Right cardiac atrium (tissue), 5 donors: ENCODE measurements around the gene SH3RF2. TPM values are rescaled to one million over a fixed set of nuclear protein-coding genes. Genes with fewer than 3 reads are reported as not detected.
"Not testable (repeated sequence)": the region's sequence is repeated elsewhere in the genome, so short reads cannot be mapped to it uniquely, and the experiment has no call there.

Source experiments
- ATAC-seq, 2 donors: fragments of 200-7000 bp; cut with Tn5 transposase; one replicate each; pipeline versions ENCODE4 v1.8.0 to v1.9.1; 2020; ENCODE audit warnings: moderate library complexity in 2 of 2, mild to moderate bottlenecking in 1 of 2
- DNase-seq, 3 donors: peaks; one replicate each; pipeline ENCODE4 v3.0.0-alpha.2; 2020
- H3K27ac ChIP-seq: one replicate; pipeline ENCODE4 v1.5.1; 2013; ENCODE audit warnings: mild to moderate bottlenecking, low read length, control low read depth, moderate library complexity
- H3K27me3 ChIP-seq: one replicate; pipeline ENCODE4 v1.6.1; 2013; ENCODE audit not compliant: control insufficient read depth, insufficient read depth
- H3K4me1 ChIP-seq: one replicate; pipeline ENCODE4 v1.6.1; 2013; ENCODE audit warnings: low read length; ENCODE audit not compliant: control insufficient read depth, insufficient read depth
- H3K4me3 ChIP-seq: one replicate; pipeline ENCODE4 v1.5.1; 2013; ENCODE audit warnings: low read length, control low read depth
- H3K9me3 ChIP-seq: one replicate; pipeline ENCODE4 v1.6.1; 2013; ENCODE audit warnings: low read length; ENCODE audit not compliant: control insufficient read depth
- WGBS: extraction: QIAGEN DNeasy Blood & Tissue Kit; methylation state at CpG from one replicate; pipeline ENCODE4 v1.1.7; 2013; 5-methylcytosine and 5-hydroxymethylcytosine counted together
- intact Hi-C, 4 donors: fragments of 100-400 bp; cut with DNase I; formaldehyde crosslinking; loops; one replicate each; pipeline versions ENCODE4 v1.11.0 to v1.14.0; 2022 to 2023
- polyA plus RNA-seq: library from polyadenylated mRNA; stranded (reverse); fragments of 200-250 nt; gene quantifications from one replicate; pipeline ENCODE4 v1.2.3, GENCODE V29; 2013
- total RNA-seq, 4 donors: library from RNA; stranded (reverse); fragmentation: NEBNext Ultra II Directional; extraction: Animal tissue kit (Norgen Biotek cat#: 25700); gene quantifications; one replicate each; pipeline ENCODE4 v1.2.1, GENCODE V29; 2021
- donor health status: healthy with polysubstance abuse.
- donor health status: DM: no; HTN: yes; CAD: no.
- donor health status: DM: no; HTN: no; CAD: no.
- donor health status: DM: no; HTN: yes; CAD: no; lungs with severe emphysema.
- donor health status: DM: yes; HTN: yes; CAD: no.

SH3RF2 gene
- total and polyA plus RNA-seq, 5 donors = 84.0 to 354 (median 151) TPM

DNA sequence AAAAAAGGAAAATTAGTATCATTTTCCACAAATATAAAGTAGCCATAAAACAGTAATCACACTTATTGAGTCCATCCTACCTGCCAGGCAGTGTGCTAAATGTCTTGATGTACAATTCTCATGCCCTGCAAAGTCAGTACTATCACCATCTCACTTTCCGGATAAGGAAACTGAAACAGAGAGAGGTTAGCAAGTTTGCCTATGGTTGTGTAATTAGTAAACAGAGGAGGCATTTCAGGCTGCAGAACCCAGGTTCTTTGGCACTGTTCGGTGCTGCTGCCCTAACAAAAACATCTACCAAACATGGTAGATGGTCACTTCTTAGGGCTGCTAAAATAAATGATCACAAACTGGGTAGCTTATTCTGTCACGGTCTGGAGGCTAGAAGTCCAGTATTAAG is 146.4 kb downstream of the SH3RF2 start:
- peaks cover 2% of the 10 kb centered on the region for H3K4me1 ChIP-seq
- no peak overlapping the region for H3K4me3 ChIP-seq
- no peaks in the 10 kb centered on the region for H3K27me3 ChIP-seq
- WGBS = 93% methylated on average over 3 of the region's 3 CpGs
- H3K9me3 ChIP-seq = no peaks in the 10 kb centered on the region
- intact Hi-C loops = no loop called here
- DNase-seq (no peak), ATAC-seq (no peak)
- no peak overlapping the region for H3K27ac ChIP-seq

GRCh38 chr5:146084376-146084775 is 148.0 kb downstream of the SH3RF2 start:
- H3K27me3 ChIP-seq = no peaks in the 10 kb centered on the region
- 96% methylated on average over 4 of the region's 4 CpGs for WGBS
- no peaks in the 10 kb centered on the region for H3K9me3 ChIP-seq
- peaks cover 2% of the 10 kb centered on the region for H3K4me1 ChIP-seq
- intact Hi-C loops = no loop called here
- ATAC-seq (no peak), DNase-seq (no peak)
- no peak overlapping the region for H3K4me3 ChIP-seq
- H3K27ac ChIP-seq = no peak overlapping the region

GRCh38 chr5:146088098-146088497 is 151.7 kb downstream of the SH3RF2 start:
- no peak for ATAC-seq
- Histone ChIP-seq H3K4me3 (no peak overlapping the region), H3K27me3 (no peaks in the 10 kb centered on the region), H3K4me1 (no peaks in the 10 kb centered on the region), H3K9me3 (no peaks in the 10 kb centered on the region), H3K27ac (no peak overlapping the region)
- no peak for DNase-seq
- 84% methylated on average over 3 of the region's 3 CpGs for WGBS
- intact Hi-C loops = no loop called here

- Histone ChIP-seq H3K27ac (no peak overlapping the region), H3K4me3 (no peak overlapping the region), H3K27me3 (no peaks in the 10 kb centered on the region), H3K9me3 (no peaks in the 10 kb centered on the region), H3K4me1 (no peaks in the 10 kb centered on the region)
- DNase-seq (no peak), ATAC-seq (no peak)
- intact Hi-C loops = no loop called here
Measured at GRCh38 chr5:146089287-146089686, 152.9 kb downstream of the SH3RF2 start.

DNA sequence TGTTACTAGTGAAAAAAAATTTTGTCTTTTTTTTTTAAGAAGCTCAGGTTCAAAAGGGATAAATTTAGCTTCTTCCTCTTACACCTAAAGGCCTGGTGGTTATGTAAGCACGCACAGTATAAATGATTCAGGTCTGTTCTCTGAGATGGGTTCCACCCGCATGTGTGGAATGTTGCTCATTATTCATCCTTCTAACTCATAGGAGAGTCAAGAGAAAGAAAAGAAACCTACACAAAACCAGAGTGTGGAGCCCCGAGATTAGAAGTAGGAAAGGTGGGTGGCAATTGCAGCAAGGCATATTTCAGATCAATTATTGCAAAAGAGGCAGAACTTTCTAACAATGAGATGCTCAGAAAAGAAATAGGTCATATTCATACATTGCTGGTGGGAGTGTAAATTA is 155.5 kb downstream of the SH3RF2 start:
- Histone ChIP-seq H3K27me3 (no peaks in the 10 kb centered on the region), H3K27ac (no peak overlapping the region), H3K4me3 (no peak overlapping the region), H3K4me1 (no peaks in the 10 kb centered on the region), H3K9me3 (no peaks in the 10 kb centered on the region)
- DNase-seq (no peak), ATAC-seq (no peak)
- intact Hi-C loops = no loop called here
- 89% methylated on average over 3 of the region's 3 CpGs for WGBS

GRCh38 chr5:146098047-146098446 is 161.7 kb downstream of the SH3RF2 start:
- no peaks in the 10 kb centered on the region for H3K4me1 ChIP-seq
- H3K4me3 ChIP-seq = no peak overlapping the region
- intact Hi-C loops = no loop called here
- WGBS = 80% methylated on average over 6 of the region's 6 CpGs
- DNase-seq (no peak), ATAC-seq (no peak)
- no peak overlapping the region for H3K27ac ChIP-seq
- no peaks in the 10 kb centered on the region for H3K9me3 ChIP-seq
- H3K27me3 ChIP-seq = no peaks in the 10 kb centered on the region

DNA sequence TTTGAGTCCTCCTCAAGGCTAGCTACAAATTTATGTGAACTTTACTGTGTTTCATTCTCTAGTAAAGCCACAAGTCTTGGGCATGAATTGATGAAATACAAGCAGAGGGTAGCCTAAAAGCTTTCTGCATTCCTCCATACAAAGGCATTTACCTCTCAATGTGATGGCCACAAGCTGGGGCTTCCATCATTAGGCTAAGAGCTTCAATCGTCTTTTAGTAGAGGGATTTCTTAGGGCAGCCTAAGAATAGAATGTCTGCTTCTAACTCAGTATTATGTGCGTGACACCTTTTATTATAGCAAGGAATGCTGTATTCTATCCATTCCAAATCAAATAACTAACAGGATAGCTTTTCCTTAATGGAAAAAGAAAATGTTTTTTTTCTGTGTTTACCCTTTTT is 165.3 kb downstream of the SH3RF2 start:
- no peak overlapping the region for H3K4me3 ChIP-seq
- peaks cover 1% of the 10 kb centered on the region for H3K4me1 ChIP-seq
- WGBS = 52% methylated on average over 2 of the region's 2 CpGs
- no peaks in the 10 kb centered on the region for H3K27me3 ChIP-seq
- no peaks in the 10 kb centered on the region for H3K9me3 ChIP-seq
- no peak overlapping the region for H3K27ac ChIP-seq
- intact Hi-C loops = no loop called here
- no peak for DNase-seq
- ATAC-seq = no peak

GRCh38 chr5:146103594-146103993 is 167.2 kb downstream of the SH3RF2 start:
- no peaks in the 10 kb centered on the region for H3K9me3 ChIP-seq
- H3K4me1 ChIP-seq = peaks cover 1% of the 10 kb centered on the region
- no peak for DNase-seq
- ATAC-seq = peak; percentile 84 to 93
- 61% methylated on average over 1 of the region's 1 CpG for WGBS
- intact Hi-C loops = no loop called here
- peak overlapping the region; percentile 85 for H3K27ac ChIP-seq
- H3K4me3 ChIP-seq = no peak overlapping the region
- H3K27me3 ChIP-seq = no peaks in the 10 kb centered on the region

GRCh38 chr5:146105477-146105876 is 169.1 kb downstream of the SH3RF2 start, which contains the start of gene PLAC8L1:
Gene PLAC8L1 (minus strand): TSS chr5:146105577. CDS start chr5:146104311, 1,266 bp downstream.
- WGBS = 91% methylated on average over 2 of the region's 2 CpGs
- intact Hi-C loops = no loop called here
- ATAC-seq = no peak
- DNase-seq = no peak
- Histone ChIP-seq H3K4me1 (peaks cover 3% of the 10 kb centered on the region), H3K27me3 (no peaks in the 10 kb centered on the region), H3K27ac (no peak within 1 kb of the TSS), H3K9me3 (no peaks in the 10 kb centered on the region), H3K4me3 (no peak within 1 kb of the TSS)

- WGBS = 52% methylated on average over 1 of the region's 1 CpG
Measured at GRCh38 chr5:146107901-146108300, 171.5 kb downstream of the SH3RF2 start.

DNA sequence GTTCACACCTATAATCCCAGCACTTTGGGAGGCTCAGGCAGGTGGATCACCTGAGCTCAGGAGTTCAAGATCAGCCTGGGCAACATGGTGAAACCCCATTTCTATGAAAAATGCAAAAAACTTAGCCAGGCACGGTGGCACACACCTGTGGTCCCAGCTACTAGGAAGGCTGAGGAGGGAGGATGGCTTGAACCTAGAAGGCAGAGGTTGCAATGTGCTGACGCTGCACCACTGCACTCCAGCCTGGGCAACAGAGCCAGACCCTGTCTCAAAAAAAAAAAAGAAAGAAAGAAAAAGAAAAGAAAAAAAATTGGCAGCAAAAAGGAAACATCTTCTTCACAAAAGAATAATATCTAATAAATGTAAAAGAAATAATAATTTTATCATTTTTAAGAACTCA is 172.5 kb downstream of the SH3RF2 start:
- H3K27ac ChIP-seq, H3K4me1 ChIP-seq, H3K4me3 ChIP-seq, H3K27me3 ChIP-seq, DNase-seq, ATAC-seq, intact Hi-C loops, H3K9me3 ChIP-seq: not testable (repeated sequence)
- 96% methylated on average over 2 of the region's 2 CpGs for WGBS

More at GRCh38 chr5:146107901-146108300, 171.5 kb downstream of the SH3RF2 start:
- ATAC-seq (no peak), DNase-seq (no peak)
- H3K4me3 ChIP-seq = no peak overlapping the region
- no peaks in the 10 kb centered on the region for H3K27me3 ChIP-seq
- intact Hi-C loops = no loop called here
- no peaks in the 10 kb centered on the region for H3K9me3 ChIP-seq
- no peak overlapping the region for H3K27ac ChIP-seq
- peaks cover 3% of the 10 kb centered on the region for H3K4me1 ChIP-seq

DNA sequence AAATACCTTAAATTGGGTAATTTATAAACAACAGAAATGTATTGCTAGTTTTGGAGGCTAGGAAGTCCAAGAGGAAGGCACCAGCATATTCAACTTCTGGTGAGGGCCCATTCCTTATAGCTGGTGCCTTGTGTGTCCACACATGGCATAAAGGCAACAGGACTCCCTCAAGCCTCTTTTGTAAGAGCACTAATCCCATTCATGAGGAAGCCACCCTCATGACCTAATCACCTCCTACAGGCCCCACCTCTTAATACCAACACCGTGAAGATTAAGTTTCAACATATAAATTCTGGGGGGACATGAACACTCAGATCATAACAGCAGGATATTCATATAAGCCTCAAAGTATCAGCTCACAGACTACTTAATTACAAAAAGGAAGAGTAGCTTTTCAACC is 173.0 kb downstream of the SH3RF2 start:
- Histone ChIP-seq H3K4me1 (peaks cover 2% of the 10 kb centered on the region), H3K27ac (no peak overlapping the region), H3K9me3 (no peaks in the 10 kb centered on the region), H3K27me3 (no peaks in the 10 kb centered on the region), H3K4me3 (no peak overlapping the region)
- no peak for DNase-seq
- WGBS = 86% methylated on average over 1 of the region's 1 CpG
- ATAC-seq = no peak
- intact Hi-C loops = no loop called here
